ENCODE results near the gene VILL.
A peak's percentile ranks its signal among the peaks of the same experiment; 100 is the strongest.
"Not testable (repeated sequence)": the region's sequence is repeated elsewhere in the genome, so short reads cannot be mapped to it uniquely, and the experiment has no call there.

Gene VILL

DNA sequence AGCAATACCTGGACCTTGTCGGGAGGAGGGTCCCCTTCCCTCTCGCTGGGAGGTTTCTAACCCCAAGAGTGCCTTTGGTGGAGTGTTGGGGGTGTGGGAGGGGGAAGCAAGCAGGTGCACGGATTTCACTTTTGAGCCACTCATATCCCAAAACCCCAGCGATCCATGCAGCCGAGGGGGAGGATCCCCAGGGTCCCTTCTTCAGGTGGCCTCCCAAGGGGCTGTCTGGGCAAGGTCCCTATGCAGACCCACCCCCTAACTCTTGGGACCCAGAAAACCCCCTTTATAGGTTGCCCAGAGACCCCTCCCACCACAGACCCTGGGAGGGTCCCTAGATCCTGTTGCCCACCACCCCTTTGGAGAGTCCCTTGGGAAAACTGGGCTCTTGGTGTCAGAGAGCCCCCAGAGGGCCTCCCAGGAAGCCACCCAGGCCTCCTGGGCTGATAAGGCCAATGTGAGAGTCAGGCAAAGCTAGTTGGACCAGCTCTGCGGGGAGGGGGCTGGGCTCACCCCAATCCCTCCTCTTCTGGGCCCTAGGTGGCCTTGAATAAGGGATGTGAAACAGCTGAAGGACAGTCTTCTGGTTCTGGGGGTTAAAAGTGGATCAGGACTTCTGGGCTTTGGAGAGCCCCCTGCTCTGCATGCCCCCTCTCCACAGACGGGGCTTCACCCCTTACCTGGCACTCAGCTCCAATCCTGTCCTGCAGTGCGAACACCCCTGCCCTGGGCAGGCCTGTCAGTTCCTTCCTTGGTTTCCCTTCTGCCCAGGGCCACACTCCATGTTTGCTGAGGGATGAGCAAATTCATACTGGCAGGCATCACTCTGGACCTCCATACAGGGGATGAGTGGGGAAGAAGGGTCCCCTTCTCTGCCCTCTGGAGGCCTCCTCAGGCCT lies 39.8 kb downstream of the VILL start:
- Histone ChIP-seq H3K9ac (ENCODE audit: low read depth, low read length) (peak overlapping the region; percentile 76; the same call in 1 of the 2 replicates), H3K9me3 (ENCODE audit: control insufficient read depth, insufficient read depth, low read length) (no peaks in the 10 kb centered on the region), H3K36me3 (ENCODE audit: insufficient read depth, low read length) (no peaks in the 10 kb centered on the region), H3K4me1 (ENCODE audit: insufficient read depth, low read length) (peaks cover 11% of the 10 kb centered on the region; the same call in 1 of the 2 replicates)

DNA sequence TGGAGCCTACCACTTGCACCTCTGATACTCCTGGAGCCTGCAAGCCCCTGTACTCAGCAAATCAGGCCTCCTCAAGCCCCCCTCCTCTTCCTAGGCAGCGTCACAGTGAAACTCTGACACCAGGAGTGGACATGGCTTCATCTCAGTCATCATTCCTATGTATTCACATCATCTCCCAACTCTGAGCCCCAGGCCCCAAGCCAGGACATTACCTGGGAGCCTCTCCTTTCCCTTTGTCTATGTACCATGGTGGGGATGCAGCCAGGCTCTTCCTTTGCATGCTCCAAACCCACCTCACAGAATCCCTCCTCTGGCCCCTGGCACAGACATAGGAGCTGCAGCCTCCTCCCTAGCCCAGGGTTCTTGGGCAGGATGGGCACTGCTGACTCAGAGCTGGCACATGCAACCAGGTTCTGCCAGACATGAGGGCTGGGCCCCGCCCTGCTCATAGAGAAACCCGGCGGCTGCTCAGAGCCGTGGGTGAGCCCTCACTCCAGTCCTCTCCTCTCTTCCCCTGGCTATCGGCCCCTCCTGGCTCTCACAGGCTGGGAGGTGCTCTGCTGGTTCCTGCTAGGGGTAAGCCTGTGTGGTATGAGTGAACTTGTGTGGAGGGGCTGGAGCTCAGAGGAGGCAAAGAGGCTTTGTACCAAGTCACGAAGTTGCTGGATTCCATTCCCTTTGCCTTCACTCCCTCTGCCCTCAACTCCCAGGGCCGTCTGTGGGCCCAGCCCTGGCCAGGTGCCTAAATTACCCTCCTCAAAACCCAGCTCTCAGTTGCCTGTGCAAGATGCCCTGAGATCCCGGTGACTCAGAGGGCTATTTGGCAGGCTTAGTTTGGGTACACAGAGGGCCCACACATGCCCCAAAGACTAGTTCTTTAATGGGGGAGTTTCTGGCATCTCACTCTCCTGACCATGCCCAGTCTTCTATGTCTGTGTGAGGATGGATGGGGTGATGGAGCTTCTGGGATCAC lies 40.7 kb downstream of the VILL start:
- no peaks in the 10 kb centered on the region for H3K36me3 ChIP-seq (ENCODE audit: insufficient read depth, low read length)
- H3K9ac ChIP-seq (ENCODE audit: low read depth, low read length): no peak overlapping the region
- H3K4me1 ChIP-seq (ENCODE audit: insufficient read depth, low read length): peaks cover 6% of the 10 kb centered on the region; the same call in 1 of the 2 replicates
- H3K9me3 ChIP-seq (ENCODE audit: control insufficient read depth, insufficient read depth, low read length): no peaks in the 10 kb centered on the region

DNA sequence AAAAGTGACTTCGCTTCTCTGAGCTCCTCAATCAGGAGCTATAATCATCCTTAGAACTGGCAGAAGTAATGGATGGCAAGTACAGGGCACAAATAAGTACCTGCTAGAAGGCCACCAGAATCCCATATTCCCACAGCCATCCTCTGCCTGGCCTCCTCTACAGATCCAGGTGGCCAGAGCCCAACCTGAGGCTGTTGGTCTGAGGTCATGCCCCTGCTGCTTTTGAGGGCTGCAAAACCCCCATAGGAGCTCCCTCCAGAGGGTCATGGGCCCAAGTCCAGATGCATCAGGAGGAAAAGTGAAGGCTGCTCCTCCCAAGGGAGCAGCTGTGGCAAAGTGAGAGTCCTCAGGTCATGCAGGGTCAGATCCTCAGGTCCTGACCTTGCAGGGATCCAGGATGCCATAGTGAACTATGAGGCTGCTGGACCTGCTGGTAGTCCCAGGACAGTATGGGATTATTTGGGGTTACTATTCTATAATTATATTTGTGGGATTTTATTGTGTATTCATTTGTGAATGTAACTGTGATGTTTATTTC lies 41.8 kb downstream of the VILL start:
- Histone ChIP-seq H3K36me3 (ENCODE audit: insufficient read depth, low read length) (no peaks in the 10 kb centered on the region), H3K9ac (ENCODE audit: low read depth, low read length) (no peak overlapping the region), H3K4me1 (ENCODE audit: insufficient read depth, low read length) (peaks cover 15% of the 10 kb centered on the region; the same call in 1 of the 2 replicates), H3K9me3 (ENCODE audit: control insufficient read depth, insufficient read depth, low read length) (no peaks in the 10 kb centered on the region)

- not testable (repeated sequence) for H3K9me3 ChIP-seq (ENCODE audit: control insufficient read depth, insufficient read depth, low read length); H3K36me3 ChIP-seq (ENCODE audit: insufficient read depth, low read length); H3K9ac ChIP-seq (ENCODE audit: low read depth, low read length)
- peaks cover 15% of the 10 kb centered on the region for H3K4me1 ChIP-seq (ENCODE audit: insufficient read depth, low read length)
Measured at GRCh38 chr3:38033586-38033985, 43.0 kb downstream of the VILL start.

DNA sequence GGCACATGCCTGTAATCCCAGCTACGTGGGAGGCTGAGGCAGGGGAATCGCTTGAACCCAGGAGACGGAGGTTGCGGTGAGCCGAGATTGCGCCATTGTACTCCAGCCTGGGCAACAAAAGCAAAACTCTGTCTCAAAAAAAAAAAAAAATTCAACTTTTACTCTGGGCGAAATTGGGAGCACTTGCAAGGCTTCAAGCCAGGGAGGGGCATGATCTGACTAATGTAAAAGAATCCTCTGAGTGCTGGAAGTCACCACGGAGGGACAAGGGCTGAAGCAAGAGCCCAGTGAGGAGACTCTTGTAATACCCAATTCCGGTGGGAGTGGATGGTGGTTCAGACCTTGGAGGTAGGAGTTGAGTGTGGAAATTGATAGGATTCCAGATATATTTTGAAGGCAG lies 43.7 kb downstream of the VILL start:
- peaks cover 15% of the 10 kb centered on the region for H3K4me1 ChIP-seq (ENCODE audit: insufficient read depth, low read length)
- not testable (repeated sequence) for H3K9ac ChIP-seq (ENCODE audit: low read depth, low read length); H3K36me3 ChIP-seq (ENCODE audit: insufficient read depth, low read length); H3K9me3 ChIP-seq (ENCODE audit: control insufficient read depth, insufficient read depth, low read length)

GRCh38 chr3:38036286-38036685 lies 45.7 kb downstream of the VILL start:
- Histone ChIP-seq H3K9ac (ENCODE audit: low read depth, low read length) (no peak overlapping the region), H3K9me3 (ENCODE audit: control insufficient read depth, insufficient read depth, low read length) (no peaks in the 10 kb centered on the region), H3K36me3 (ENCODE audit: insufficient read depth, low read length) (no peaks in the 10 kb centered on the region), H3K4me1 (ENCODE audit: insufficient read depth, low read length) (peaks cover 13% of the 10 kb centered on the region)

DNA sequence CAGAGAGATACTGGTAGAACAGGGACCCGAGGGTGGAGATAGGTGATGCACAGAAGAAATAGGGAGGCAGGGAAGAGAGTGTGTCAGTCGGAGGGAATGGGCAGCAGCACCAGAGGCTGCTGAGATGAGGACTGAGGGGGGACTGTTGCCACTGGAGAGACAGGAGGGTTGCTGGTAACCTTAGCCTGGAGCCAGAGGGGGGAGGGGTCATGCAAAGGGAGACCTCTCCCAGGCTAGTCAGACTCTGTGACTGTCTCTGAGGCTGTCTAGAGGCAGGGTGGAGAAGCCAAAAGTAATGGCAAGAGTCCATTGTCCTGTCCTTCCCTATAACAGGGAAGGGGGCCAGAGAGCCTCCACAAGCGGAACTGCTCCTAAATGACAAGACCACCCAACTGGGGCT lies 46.3 kb downstream of the VILL start:
- no peak overlapping the region for H3K9ac ChIP-seq (ENCODE audit: low read depth, low read length)
- peaks cover 13% of the 10 kb centered on the region for H3K4me1 ChIP-seq (ENCODE audit: insufficient read depth, low read length)
- no peaks in the 10 kb centered on the region for H3K9me3 ChIP-seq (ENCODE audit: control insufficient read depth, insufficient read depth, low read length)
- no peaks in the 10 kb centered on the region for H3K36me3 ChIP-seq (ENCODE audit: insufficient read depth, low read length)

GRCh38 chr3:38038447-38038911 lies 47.9 kb downstream of the VILL start:
- H3K9me3 ChIP-seq (ENCODE audit: control insufficient read depth, insufficient read depth, low read length): no peaks in the 10 kb centered on the region
- peak overlapping the region; percentile 44; the same call in 1 of the 2 replicates for H3K9ac ChIP-seq (ENCODE audit: low read depth, low read length)
- peaks cover 13% of the 10 kb centered on the region for H3K4me1 ChIP-seq (ENCODE audit: insufficient read depth, low read length)
- no peaks in the 10 kb centered on the region for H3K36me3 ChIP-seq (ENCODE audit: insufficient read depth, low read length)

DNA sequence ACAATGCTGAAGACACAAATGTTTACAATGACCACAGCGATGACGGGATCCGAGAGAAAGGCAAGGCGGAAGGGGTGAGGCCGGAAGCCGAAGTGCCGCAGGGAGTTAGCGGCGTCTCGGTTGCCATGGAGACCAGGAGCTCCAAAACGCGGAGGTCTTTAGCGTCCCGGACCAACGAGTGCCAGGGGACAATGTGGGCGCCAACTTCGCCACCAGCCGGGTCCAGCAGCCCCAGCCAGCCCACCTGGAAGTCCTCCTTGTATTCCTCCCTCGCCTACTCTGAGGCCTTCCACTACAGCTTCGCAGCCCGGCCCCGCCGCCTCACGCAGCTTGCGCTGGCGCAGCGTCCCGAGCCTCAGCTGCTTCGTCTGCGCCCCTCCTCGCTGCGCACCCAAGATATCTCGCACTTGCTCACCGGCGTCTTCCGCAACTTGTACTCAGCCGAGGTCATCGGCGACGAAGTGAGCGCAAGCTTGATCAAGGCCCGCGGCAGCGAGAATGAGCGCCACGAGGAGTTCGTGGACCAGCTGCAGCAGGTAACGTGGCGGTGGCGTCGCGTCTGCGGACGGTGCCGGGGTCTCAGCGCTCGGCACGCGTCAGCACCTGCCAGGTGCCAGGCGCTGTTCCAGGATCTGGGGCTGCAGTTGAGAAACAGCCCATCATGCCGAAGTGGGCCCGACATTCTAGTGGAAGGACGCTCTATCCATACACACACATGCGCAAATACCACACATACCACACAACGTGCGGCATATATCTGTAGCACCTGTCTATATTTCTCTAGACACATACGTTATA lies 48.7 kb downstream of the VILL start, which contains the start of gene DLEC1:
TSS of gene DLEC1 (plus strand) at position 108 of the 798 bp plus-strand sequence. CDS start at position 126, 18 bp downstream.
- Histone ChIP-seq H3K36me3 (ENCODE audit: insufficient read depth, low read length) (no peaks in the 10 kb centered on the region), H3K9ac (ENCODE audit: low read depth, low read length) (peak within 1 kb of the TSS; percentile 44; the same call in 1 of the 2 replicates), H3K9me3 (ENCODE audit: control insufficient read depth, insufficient read depth, low read length) (no peaks in the 10 kb centered on the region), H3K4me1 (ENCODE audit: insufficient read depth, low read length) (peaks cover 13% of the 10 kb centered on the region)

DNA sequence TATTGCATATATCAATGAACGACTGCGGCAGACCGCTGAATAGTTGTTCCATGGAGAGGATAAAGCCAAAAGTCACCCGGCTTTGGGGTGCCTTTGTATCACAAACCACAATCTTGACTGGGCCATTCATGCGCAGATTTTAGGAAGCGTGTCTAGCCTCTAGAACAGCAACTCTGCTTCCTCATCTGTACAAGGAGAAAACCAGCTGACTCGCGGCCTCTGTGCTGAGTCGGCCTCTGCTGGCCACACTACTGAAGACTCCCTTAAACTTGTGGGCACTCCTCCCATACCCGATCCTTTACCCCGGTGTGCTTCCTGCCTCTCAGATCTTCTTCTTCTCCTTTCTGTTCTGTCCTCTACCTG lies 49.3 kb downstream of the VILL start:
- H3K36me3 ChIP-seq (ENCODE audit: insufficient read depth, low read length): no peaks in the 10 kb centered on the region
- H3K9ac ChIP-seq (ENCODE audit: low read depth, low read length): peak overlapping the region; percentile 44; the same call in 1 of the 2 replicates
- no peaks in the 10 kb centered on the region for H3K9me3 ChIP-seq (ENCODE audit: control insufficient read depth, insufficient read depth, low read length)
- H3K4me1 ChIP-seq (ENCODE audit: insufficient read depth, low read length): peaks cover 13% of the 10 kb centered on the region

DNA sequence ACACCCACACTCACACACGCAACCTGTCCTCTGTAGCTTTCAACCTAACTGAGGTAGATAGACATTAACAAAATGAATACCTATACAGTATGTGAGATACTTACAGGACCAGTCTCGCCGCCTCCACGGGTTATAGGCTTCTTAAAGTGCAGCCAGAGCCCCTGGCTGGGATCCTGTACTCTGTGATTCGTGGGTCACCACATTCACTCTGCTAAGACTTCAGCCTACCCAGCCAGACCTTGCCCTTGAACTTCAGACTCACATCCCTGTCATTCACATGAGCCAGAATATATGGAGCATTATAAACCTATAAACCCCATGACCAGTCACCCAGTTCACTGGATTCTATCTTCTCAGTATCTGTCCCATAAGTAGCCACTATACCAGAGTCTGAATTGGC lies 49.8 kb downstream of the VILL start:
- no peaks in the 10 kb centered on the region for H3K9me3 ChIP-seq (ENCODE audit: control insufficient read depth, insufficient read depth, low read length)
- H3K4me1 ChIP-seq (ENCODE audit: insufficient read depth, low read length): peaks cover 13% of the 10 kb centered on the region
- H3K36me3 ChIP-seq (ENCODE audit: insufficient read depth, low read length): no peaks in the 10 kb centered on the region
- no peak overlapping the region for H3K9ac ChIP-seq (ENCODE audit: low read depth, low read length)

DNA sequence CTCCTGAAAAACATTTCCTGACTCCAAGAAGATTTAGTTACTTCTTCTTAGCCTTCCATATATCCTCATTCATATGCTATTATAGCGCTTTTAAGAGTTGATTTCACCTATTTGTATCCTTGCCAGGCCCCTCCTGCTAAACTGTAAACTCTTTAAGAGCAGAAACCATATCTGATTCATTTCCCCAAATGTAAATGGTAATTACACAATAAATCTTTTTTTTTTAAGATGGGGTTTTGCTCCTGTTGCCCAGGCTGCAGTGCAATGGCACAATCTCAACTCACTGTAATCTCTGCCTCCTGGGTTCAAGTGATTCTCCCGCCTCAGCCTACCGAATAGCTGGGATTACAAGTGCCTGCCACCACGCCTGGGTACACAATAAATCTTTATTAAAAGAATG lies 52.9 kb downstream of the VILL start:
- H3K36me3 ChIP-seq (ENCODE audit: insufficient read depth, low read length): no peaks in the 10 kb centered on the region
- peaks cover 4% of the 10 kb centered on the region; the same call in 1 of the 2 replicates for H3K4me1 ChIP-seq (ENCODE audit: insufficient read depth, low read length)
- H3K9ac ChIP-seq (ENCODE audit: low read depth, low read length): no peak overlapping the region
- H3K9me3 ChIP-seq (ENCODE audit: control insufficient read depth, insufficient read depth, low read length): no peaks in the 10 kb centered on the region

GRCh38 chr3:38046027-38046426 lies 55.4 kb downstream of the VILL start:
- Histone ChIP-seq H3K36me3 (ENCODE audit: insufficient read depth, low read length) (no peaks in the 10 kb centered on the region), H3K4me1 (ENCODE audit: insufficient read depth, low read length) (no peaks in the 10 kb centered on the region), H3K9ac (ENCODE audit: low read depth, low read length) (no peak overlapping the region), H3K9me3 (ENCODE audit: control insufficient read depth, insufficient read depth, low read length) (no peaks in the 10 kb centered on the region)

All from ES-I3 (cell line).